ENCODE data around the gene PCDHA2.
"Not testable (repeated sequence)": the region's sequence is repeated elsewhere in the genome, so short reads cannot be mapped to it uniquely, and the experiment has no call there.

DNA sequence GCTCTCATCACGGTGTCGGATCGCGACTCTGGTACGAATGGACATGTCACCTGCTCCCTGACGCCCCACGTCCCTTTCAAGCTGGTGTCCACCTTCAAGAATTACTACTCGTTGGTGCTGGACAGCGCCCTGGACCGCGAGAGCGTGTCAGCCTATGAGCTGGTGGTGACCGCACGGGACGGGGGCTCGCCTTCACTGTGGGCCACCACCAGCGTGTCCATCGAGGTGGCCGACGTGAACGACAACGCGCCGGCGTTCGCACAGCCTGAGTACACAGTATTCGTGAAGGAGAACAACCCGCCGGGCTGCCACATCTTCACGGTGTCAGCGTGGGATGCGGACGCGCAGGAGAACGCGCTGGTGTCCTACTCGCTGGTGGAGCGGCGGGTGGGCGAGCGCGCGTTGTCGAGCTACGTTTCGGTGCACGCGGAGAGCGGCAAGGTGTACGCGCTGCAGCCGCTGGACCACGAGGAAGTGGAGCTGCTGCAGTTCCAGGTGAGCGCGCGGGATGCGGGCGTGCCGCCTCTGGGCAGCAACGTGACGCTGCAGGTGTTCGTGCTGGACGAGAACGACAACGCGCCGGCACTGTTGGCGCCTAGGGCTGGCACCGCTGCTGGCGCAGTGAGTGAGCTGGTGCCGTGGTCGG, 1.5 kb downstream of the PCDHA2 start:
- TF ChIP-seq, protein P1, sequence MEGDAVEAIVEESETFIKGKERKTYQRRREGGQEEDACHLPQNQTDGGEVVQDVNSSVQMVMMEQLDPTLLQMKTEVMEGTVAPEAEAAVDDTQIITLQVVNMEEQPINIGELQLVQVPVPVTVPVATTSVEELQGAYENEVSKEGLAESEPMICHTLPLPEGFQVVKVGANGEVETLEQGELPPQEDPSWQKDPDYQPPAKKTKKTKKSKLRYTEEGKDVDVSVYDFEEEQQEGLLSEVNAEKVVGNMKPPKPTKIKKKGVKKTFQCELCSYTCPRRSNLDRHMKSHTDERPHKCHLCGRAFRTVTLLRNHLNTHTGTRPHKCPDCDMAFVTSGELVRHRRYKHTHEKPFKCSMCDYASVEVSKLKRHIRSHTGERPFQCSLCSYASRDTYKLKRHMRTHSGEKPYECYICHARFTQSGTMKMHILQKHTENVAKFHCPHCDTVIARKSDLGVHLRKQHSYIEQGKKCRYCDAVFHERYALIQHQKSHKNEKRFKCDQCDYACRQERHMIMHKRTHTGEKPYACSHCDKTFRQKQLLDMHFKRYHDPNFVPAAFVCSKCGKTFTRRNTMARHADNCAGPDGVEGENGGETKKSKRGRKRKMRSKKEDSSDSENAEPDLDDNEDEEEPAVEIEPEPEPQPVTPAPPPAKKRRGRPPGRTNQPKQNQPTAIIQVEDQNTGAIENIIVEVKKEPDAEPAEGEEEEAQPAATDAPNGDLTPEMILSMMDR (IDR thresholded peaks at IDR 0.05) = not testable (repeated sequence)
- not testable (repeated sequence) for TF ChIP-seq POLR2A, POLR2AphosphoS5 (IDR thresholded peaks at IDR 0.05)

All from suprapubic skin (tissue), 4 donors.